IMR-90 (cell line): Measurements from ENCODE around the gene COX6B2. TPM values are rescaled to one million over a fixed set of nuclear protein-coding genes. Genes with fewer than 3 reads are reported as not detected.
A peak's percentile ranks its signal among the peaks of the same experiment; 100 is the strongest.

Experiments
- ATAC-seq: fragments of 200-7000 bp; cut with Tn5 transposase; 2 replicates; pipeline ENCODE4 v1.9.1; 2020; ENCODE audit warnings: low read depth, mild to moderate bottlenecking, moderate library complexity
- BruUV-seq: library from RNA; stranded (reverse); fragments of 400-500 nt; replicated peaks from 2 replicates; lab custom pipeline; 2021; lab: Mats Ljungman, UMichigan
- CTCF ChIA-PET: fragments of 300-600 bp; formaldehyde crosslinking; extraction: SDS; loops from one replicate; lab custom pipeline; 2021; ENCODE audit warnings: antibody characterized with exemption; lab: Yijun Ruan, JAX
- POLR2A ChIA-PET: fragments of 300-600 bp; sonication (Branson Sonifier 250); formaldehyde crosslinking; loops from one replicate; lab custom pipeline; 2022; ENCODE audit warnings: antibody characterized with exemption; ENCODE audit not compliant: unreplicated experiment; lab: Charles Lee
- DNase-seq: peaks from one replicate; pipeline ENCODE4 v3.0.0; 2013
- H2AFZ ChIP-seq: replicated peaks from 2 replicates; pipeline ENCODE3; 2013; ENCODE audit warnings: low read length, mild to moderate bottlenecking; ENCODE audit not compliant: poor library complexity
- H2AK5ac ChIP-seq: 2 replicates; pipeline ENCODE4 v1.6.1; 2013; ENCODE audit warnings: low read depth, low read length, inconsistent platforms
- H2AK9ac ChIP-seq: replicated peaks from 2 replicates; pipeline ENCODE3; 2013; ENCODE audit warnings: mild to moderate bottlenecking, low read depth, low read length, moderate library complexity; ENCODE audit not compliant: poor library complexity
- H2BK120ac ChIP-seq: 2 replicates; pipeline ENCODE4 v1.6.1; 2013; ENCODE audit warnings: low read depth, low read length, inconsistent platforms
- H2BK15ac ChIP-seq: 3 replicates; pipeline ENCODE4 v1.6.1; 2013; ENCODE audit warnings: low read depth, low read length, inconsistent platforms
- H2BK20ac ChIP-seq: 2 replicates; pipeline ENCODE4 v1.6.1; 2013; ENCODE audit warnings: low read depth, mild to moderate bottlenecking, inconsistent platforms, low read length, moderate library complexity
- H2BK5ac ChIP-seq: 2 replicates; pipeline ENCODE4 v1.6.1; 2013; ENCODE audit warnings: mild to moderate bottlenecking, low read depth, low read length, inconsistent platforms; ENCODE audit not compliant: poor library complexity, severe bottlenecking
- H3K14ac ChIP-seq: replicated peaks from 2 replicates; pipeline ENCODE4 v1.6.1; 2013; ENCODE audit warnings: low read depth, low read length, inconsistent platforms
- H3K18ac ChIP-seq: 2 replicates; pipeline ENCODE4 v1.6.1; 2013; ENCODE audit warnings: low read depth, low read length, control low read depth
- H3K23ac ChIP-seq: 2 replicates; pipeline ENCODE4 v1.6.1; 2013; ENCODE audit warnings: low read depth, low read length, inconsistent platforms
- H3K27ac ChIP-seq: 2 replicates; pipeline ENCODE4 v1.5.1; 2013; ENCODE audit warnings: mild to moderate bottlenecking, control low read depth, low read length; ENCODE audit not compliant: insufficient read depth
- H3K27me3 ChIP-seq: 2 replicates; pipeline ENCODE4 v1.6.1; 2013; ENCODE audit warnings: low read length; ENCODE audit not compliant: control insufficient read depth, insufficient read depth
- H3K36me3 ChIP-seq: 2 replicates; pipeline ENCODE4 v1.6.1; 2013; ENCODE audit warnings: low read length, mixed read lengths; ENCODE audit not compliant: control insufficient read depth, insufficient read depth
- H3K4ac ChIP-seq: 2 replicates; pipeline ENCODE4 v1.6.1; 2013; ENCODE audit warnings: low read depth, low read length, inconsistent platforms
- H3K4me1 ChIP-seq: 2 replicates; pipeline ENCODE4 v1.6.1; 2013; ENCODE audit warnings: low read length, mixed read lengths; ENCODE audit not compliant: control insufficient read depth, insufficient read depth
- H3K4me2 ChIP-seq: 2 replicates; pipeline ENCODE4 v1.6.1; 2013; ENCODE audit warnings: low read depth, mild to moderate bottlenecking, control low read depth, low read length, moderate library complexity
- H3K4me3 ChIP-seq: 2 replicates; pipeline ENCODE4 v1.5.1; 2013; ENCODE audit warnings: low read depth, mild to moderate bottlenecking, control low read depth, low read length, moderate library complexity; ENCODE audit not compliant: insufficient read depth
- H3K56ac ChIP-seq: 2 replicates; pipeline ENCODE4 v1.6.1; 2013; ENCODE audit warnings: low read length, inconsistent platforms; ENCODE audit not compliant: insufficient read depth; ENCODE audit errors: extremely low read depth
- H3K79me1 ChIP-seq, 2 experiments: 2 replicates each; pipeline ENCODE4 v1.6.1; 2013; ENCODE audit warnings: low read length in 2 of 2, inconsistent platforms in 1 of 2, low read depth in 1 of 2
- H3K9ac ChIP-seq: 2 replicates; pipeline ENCODE4 v1.6.1; 2013; ENCODE audit warnings: low read depth, low read length, control low read depth
- H3K9me1 ChIP-seq: 2 replicates; pipeline ENCODE4 v1.6.1; 2013; ENCODE audit warnings: low read length, inconsistent platforms; ENCODE audit not compliant: insufficient read depth
- H3K9me3 ChIP-seq: 2 replicates; pipeline ENCODE4 v1.6.1; 2013; ENCODE audit warnings: low read length; ENCODE audit not compliant: control insufficient read depth, insufficient read depth
- H4K20me1 ChIP-seq: 2 replicates; pipeline ENCODE4 v1.6.1; 2013; ENCODE audit warnings: low read length, inconsistent platforms; ENCODE audit not compliant: insufficient read depth
- H4K5ac ChIP-seq: 2 replicates; pipeline ENCODE4 v1.6.1; 2013; ENCODE audit warnings: mild to moderate bottlenecking, low read depth, low read length, control low read depth
- H4K8ac ChIP-seq, 2 experiments: 2 replicates each; pipeline ENCODE4 v1.6.1; 2013; ENCODE audit warnings: low read depth in 2 of 2, low read length in 2 of 2, control low read depth in 1 of 2, inconsistent platforms in 1 of 2
- H4K91ac ChIP-seq: 2 replicates; pipeline ENCODE4 v1.6.1; 2013; ENCODE audit warnings: low read depth, low read length, inconsistent platforms; ENCODE audit not compliant: insufficient read depth
- BHLHE40 ChIP-seq: fragments of 150-350 bp; IDR thresholded peaks from 2 replicates; pipeline ENCODE4 v1.6.1; 2016; ENCODE audit warnings: mild to moderate bottlenecking, low read depth, low read length
- CHD1 ChIP-seq: IDR thresholded peaks from 2 replicates; pipeline ENCODE4 v1.6.1; 2012; ENCODE audit warnings: low read depth, low read length, improper control_type of control experiment
- CTCF ChIP-seq: conservative IDR thresholded peaks from 2 replicates; pipeline ENCODE4 v1.5.1; 2012; ENCODE audit warnings: mild to moderate bottlenecking, low read depth, low read length, improper control_type of control experiment
- ELK1 ChIP-seq: fragments of 150-350 bp; IDR thresholded peaks from 2 replicates; pipeline ENCODE4 v1.6.1; 2016; ENCODE audit warnings: low read depth, mild to moderate bottlenecking, low read length, moderate library complexity, borderline replicate concordance
- MAZ ChIP-seq: IDR thresholded peaks from 2 replicates; pipeline ENCODE4 v1.6.1; 2012; ENCODE audit warnings: low read depth, mild to moderate bottlenecking, low read length, improper control_type of control experiment, moderate library complexity, borderline replicate concordance
- MXI1 ChIP-seq: IDR thresholded peaks from 2 replicates; pipeline ENCODE4 v1.6.1; 2012; ENCODE audit warnings: low read depth, mild to moderate bottlenecking, low read length, moderate library complexity, borderline replicate concordance
- NFE2L2 ChIP-seq: fragments of 150-350 bp; IDR thresholded peaks from 2 replicates; pipeline ENCODE4 v1.6.1; 2016; ENCODE audit warnings: low read depth, mild to moderate bottlenecking, low read length
- POLR2A ChIP-seq: IDR thresholded peaks from 2 replicates; pipeline ENCODE4 v1.6.1; 2012; ENCODE audit warnings: mild to moderate bottlenecking, low read depth, low read length
- RAD21 ChIP-seq: IDR thresholded peaks from 2 replicates; pipeline ENCODE4 v1.6.1; 2012; ENCODE audit warnings: low read length, improper control_type of control experiment
- RCOR1 ChIP-seq: IDR thresholded peaks from 2 replicates; pipeline ENCODE4 v1.6.1; 2012; ENCODE audit warnings: mild to moderate bottlenecking, low read length, improper control_type of control experiment; ENCODE audit not compliant: insufficient replicate concordance
- SMC3 ChIP-seq: fragments of 150-350 bp; IDR thresholded peaks from 2 replicates; pipeline ENCODE4 v1.6.1; 2016; ENCODE audit warnings: low read depth, mild to moderate bottlenecking, antibody characterized with exemption, low read length, moderate library complexity
- USF2 ChIP-seq: fragments of 150-350 bp; IDR thresholded peaks from 2 replicates; pipeline ENCODE4 v1.6.1; 2017; ENCODE audit warnings: mild to moderate bottlenecking, antibody characterized with exemption, low read length, low read depth
- WGBS, 2 experiments: methylation state at CpG; one replicate each; pipeline versions ENCODE4 v1.1.5 to v1.1.7; 2013; ENCODE audit warnings: missing lambda C conversion rate in 2 of 2; ENCODE audit not compliant: insufficient read length in 1 of 2; ENCODE audit errors: extremely low coverage in 2 of 2; 5-methylcytosine and 5-hydroxymethylcytosine counted together
- dilution Hi-C: fragments of 300-500 bp; cut with HindIII; formaldehyde crosslinking; loops from one replicate; pipeline ENCODE4 v1.14.3; 2018; ENCODE audit warnings: low sequenced_read_pairs; ENCODE audit not compliant: unreplicated experiment
- in situ Hi-C: fragments of 300-500 bp; cut with MboI; formaldehyde crosslinking; loops from 3 replicates; pipeline ENCODE4 v1.14.3; 2019; ENCODE audit warnings: low sequenced_read_pairs, inconsistent platforms, mixed read lengths
- intact Hi-C: fragments of 100-400 bp; cut with micrococcal nuclease; formaldehyde crosslinking; loops from 2 replicates; pipeline ENCODE4 v1.10.0; 2022
- polyA plus RNA-seq, 3 experiments: library from polyadenylated mRNA; depleted of rRNA; stranded (reverse); fragments of >200 nt; gene quantifications; 2 replicates each; pipeline ENCODE4 v1.2.3, GENCODE V29; 2012; ENCODE audit warnings: low replicate concordance in 1 of 3
- total RNA-seq: library from RNA; depleted of rRNA; stranded (reverse); fragments of >200 nt; gene quantifications from 2 replicates; pipeline ENCODE4 v1.2.3, GENCODE V29; 2012

Gene COX6B2
- total and polyA plus RNA-seq, 2 of the 4 experiments (the other 2 are of a cell fraction), result 0.19 TPM; not detected in 1

GRCh38 chr19:55382522-55383054 lies 28.1 kb upstream of the COX6B2 start:
- WGBS, 2 experiments, result no CpG with 5 or more reads among the region's 3 CpGs
- Histone ChIP-seq H3K4me1 (peaks cover 18% of the 10 kb centered on the region), H2BK120ac (no peak overlapping the region), H3K56ac (no peak overlapping the region), H2BK20ac (no peak overlapping the region), H3K9ac (no peak overlapping the region), H3K14ac (no peak overlapping the region), H3K4me2 (no peak overlapping the region), H3K4ac (no peak overlapping the region), H4K5ac (no peak overlapping the region), H3K18ac (no peak overlapping the region), H2AK9ac (no peak overlapping the region), H3K9me3 (no peaks in the 10 kb centered on the region), H2AFZ (no peak overlapping the region), H3K27me3 (no peaks in the 10 kb centered on the region), H2BK5ac (no peak overlapping the region), H3K79me1 (peaks cover 14 to 22% of the 10 kb centered on the region in 2 experiments; a peak in 3 of 4 replicates), H2AK5ac (peak overlapping the region; percentile 7; the same call in 1 of the 2 replicates), H3K27ac (no peak overlapping the region), H4K20me1 (peaks cover 19% of the 10 kb centered on the region), H3K23ac (no peak overlapping the region; the same call in 1 of the 2 replicates), H3K9me1 (0 out of 2 replicates have a peak, but pooled peaks cover 4% of the 10 kb centered on the region), H4K8ac (peak overlapping the region in 1 of 2 experiments; percentile 79; a peak in 1 of 4 replicates), H3K4me3 (no peak overlapping the region), H4K91ac (no peak overlapping the region), H3K36me3 (peaks cover 12% of the 10 kb centered on the region), H2BK15ac (no peak overlapping the region)
- in situ Hi-C loops, result loop anchor here (10.0 kb wide), 1 partner anchor 88 kb away; no protein-coding TSS in a partner anchor
- intact Hi-C loops, result no loop called here
- dilution Hi-C loops, result no loop called here
- DNase-seq, result no peak
- no peak for ATAC-seq
- ChIA-PET CTCF (no interaction called here), POLR2A (interaction anchor here (0.6 kb wide), 1 partner anchor 85 kb away, joined by 11 read pairs; no protein-coding TSS in a partner anchor)
- BruUV-seq, result no TSS peak
- TF ChIP-seq SMC3, result no peak
- no peak for TF ChIP-seq BHLHE40
- no peak for TF ChIP-seq MAZ
- TF ChIP-seq POLR2A, result no peak
- TF ChIP-seq RCOR1, result no peak
- no peak for TF ChIP-seq RAD21
- TF ChIP-seq ELK1, result no peak
- no peak for TF ChIP-seq CTCF
- TF ChIP-seq CHD1, result no peak
- no peak for TF ChIP-seq USF2
- no peak for TF ChIP-seq NFE2L2
- TF ChIP-seq MXI1, result no peak
